Gastrocnemius medialis (tissue), 4 donors: ENCODE results near the gene SLC12A7.

Experiments
- POLR2A ChIP-seq, 2 donors: fragments of 450-650 bp; IDR thresholded peaks; one replicate each; pipeline ENCODE4 v1.6.1; 2017; ENCODE audit warnings: antibody characterized with exemption in 2 of 2, mild to moderate bottlenecking in 2 of 2, moderate library complexity in 2 of 2
- TF ChIP-seq, protein P1 (sequence below), 5 experiments: fragments of 450-650 bp in 3 of 5; fragments of 200-600 bp in 2 of 5; sonication (generic) in 2 of 5; IDR thresholded peaks in 4 of 5; conservative IDR thresholded peaks in 1 of 5; 1 replicate in 4 of 5; 2 replicates in 1 of 5; pipeline ENCODE4 v1.5.1; 2016 to 2019; ENCODE audit warnings: antibody characterized with exemption in 5 of 5, mild to moderate bottlenecking in 3 of 5, moderate library complexity in 3 of 5

DNA sequence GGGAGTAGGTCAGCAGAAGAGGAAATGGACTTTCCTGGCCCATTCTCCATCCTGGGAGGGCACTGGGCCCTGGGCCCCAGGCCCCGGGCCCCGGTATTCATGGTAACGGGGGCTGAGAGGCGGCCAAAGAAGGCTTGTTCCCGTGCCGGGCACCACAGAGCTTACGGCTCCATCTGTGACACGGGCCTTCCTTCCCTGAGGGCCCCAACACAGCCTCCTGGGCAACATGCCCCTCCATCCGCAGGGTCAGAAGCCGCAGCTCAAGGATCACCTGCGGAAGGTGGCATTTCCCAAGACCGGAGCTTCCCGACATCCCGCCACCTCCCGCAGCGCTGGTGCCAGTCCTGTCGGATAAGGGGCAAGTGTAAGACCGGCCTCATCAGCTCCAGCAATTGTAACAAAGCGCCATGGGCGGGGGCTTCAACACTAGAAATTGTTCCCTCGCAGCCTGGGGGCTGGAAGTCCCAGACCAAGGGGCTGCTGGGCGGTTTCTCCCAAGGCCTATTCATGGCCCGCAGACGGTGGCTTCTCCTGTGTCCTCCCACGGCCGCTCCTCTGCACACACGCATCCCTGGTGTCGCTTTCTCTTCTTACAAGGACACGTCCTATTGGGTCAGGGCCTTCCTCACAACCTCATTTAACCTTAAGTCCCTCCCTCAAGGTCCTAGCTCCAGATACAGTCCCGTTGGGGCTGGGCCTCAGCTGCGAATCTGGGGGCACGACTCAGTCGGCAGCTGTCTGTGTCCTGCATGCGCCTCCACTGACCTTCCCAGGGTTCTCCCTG is 31.2 kb upstream of the SLC12A7 start:
- TF ChIP-seq, protein P1, sequence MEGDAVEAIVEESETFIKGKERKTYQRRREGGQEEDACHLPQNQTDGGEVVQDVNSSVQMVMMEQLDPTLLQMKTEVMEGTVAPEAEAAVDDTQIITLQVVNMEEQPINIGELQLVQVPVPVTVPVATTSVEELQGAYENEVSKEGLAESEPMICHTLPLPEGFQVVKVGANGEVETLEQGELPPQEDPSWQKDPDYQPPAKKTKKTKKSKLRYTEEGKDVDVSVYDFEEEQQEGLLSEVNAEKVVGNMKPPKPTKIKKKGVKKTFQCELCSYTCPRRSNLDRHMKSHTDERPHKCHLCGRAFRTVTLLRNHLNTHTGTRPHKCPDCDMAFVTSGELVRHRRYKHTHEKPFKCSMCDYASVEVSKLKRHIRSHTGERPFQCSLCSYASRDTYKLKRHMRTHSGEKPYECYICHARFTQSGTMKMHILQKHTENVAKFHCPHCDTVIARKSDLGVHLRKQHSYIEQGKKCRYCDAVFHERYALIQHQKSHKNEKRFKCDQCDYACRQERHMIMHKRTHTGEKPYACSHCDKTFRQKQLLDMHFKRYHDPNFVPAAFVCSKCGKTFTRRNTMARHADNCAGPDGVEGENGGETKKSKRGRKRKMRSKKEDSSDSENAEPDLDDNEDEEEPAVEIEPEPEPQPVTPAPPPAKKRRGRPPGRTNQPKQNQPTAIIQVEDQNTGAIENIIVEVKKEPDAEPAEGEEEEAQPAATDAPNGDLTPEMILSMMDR (IDR thresholded peaks at IDR 0.05 in 4 of 5, conservative IDR thresholded peaks at IDR 0.05 in 1 of 5) = no peak
- TF ChIP-seq POLR2A (IDR thresholded peaks at IDR 0.05) = no peak
